ENCODE data around the gene TMOD1. TPM values are rescaled to one million over a fixed set of nuclear protein-coding genes. Genes with fewer than 3 reads are reported as not detected.

TMOD1 gene
- total and polyA plus RNA-seq, 9 of the 15 experiments (the other 6 are each of a cell fraction or from before 2014, with no cell fraction given), result 7.1 to 41.2 (median 14.2) TPM

- Histone ChIP-seq H4K20me1 (replicated peaks; ENCODE audit: control insufficient read depth, insufficient read depth, low read length) (peaks cover 48% of the 10 kb centered on the region), H3K4me1 (replicated peaks in 1 of 2; ENCODE audit: control insufficient read depth in 2 of 2, insufficient read depth in 2 of 2, low read length in 2 of 2) (peaks cover 19 to 43% of the 10 kb centered on the region in 2 experiments), H3K9me1 (ENCODE audit: control insufficient read depth, insufficient read depth, low read length) (peaks cover 15% of the 10 kb centered on the region), H3K4me2 (ENCODE audit: insufficient read depth, low read length) (no peak overlapping the region), H3K36me3 (ENCODE audit: control insufficient read depth, insufficient read depth, low read length) (peaks cover 31% of the 10 kb centered on the region; the same call in 2 of the 3 replicates), H3K27ac (ENCODE audit: extremely low read depth, low read depth, low read length) (no peak overlapping the region), H3K9ac (ENCODE audit: insufficient read depth in 1 of 2, low read depth in 2 of 2, low read length in 2 of 2) (no peak overlapping the region), H3K4me3 (no peak overlapping the region), H3K79me2 (ENCODE audit: control insufficient read depth, insufficient read depth, low read length) (peaks cover 88% of the 10 kb centered on the region), H3K27me3 (ENCODE audit: control insufficient read depth in 2 of 2, insufficient read depth in 2 of 2, low read length in 2 of 2) (no peaks in the 10 kb centered on the region), H2AFZ (ENCODE audit: low read depth, low read length) (no peak overlapping the region), H3K9me3 (replicated peaks; ENCODE audit: control insufficient read depth, insufficient read depth, low read depth, low read length) (no peaks in the 10 kb centered on the region)
- in situ Hi-C loops (cut with MboI) (no loop called here), intact Hi-C loops (cut with micrococcal nuclease) (no loop called here)
- ATAC-seq (no peak), DNase-seq (ENCODE audit: extremely low read depth in 1 of 4, low spot score in 3 of 4) (no peak), FAIRE-seq (no peak)
- no TSS peak for BruUV-seq (replicated peaks)
- no peak for TF ChIP-seq ZNF239 (CRISPR knock-in tag; IDR thresholded peaks at IDR 0.05)
- no peak for TF ChIP-seq SREBF1 (IDR thresholded peaks at IDR 0.05; ENCODE audit: borderline replicate concordance, low read depth, low read length)
- TF ChIP-seq, protein P1, sequence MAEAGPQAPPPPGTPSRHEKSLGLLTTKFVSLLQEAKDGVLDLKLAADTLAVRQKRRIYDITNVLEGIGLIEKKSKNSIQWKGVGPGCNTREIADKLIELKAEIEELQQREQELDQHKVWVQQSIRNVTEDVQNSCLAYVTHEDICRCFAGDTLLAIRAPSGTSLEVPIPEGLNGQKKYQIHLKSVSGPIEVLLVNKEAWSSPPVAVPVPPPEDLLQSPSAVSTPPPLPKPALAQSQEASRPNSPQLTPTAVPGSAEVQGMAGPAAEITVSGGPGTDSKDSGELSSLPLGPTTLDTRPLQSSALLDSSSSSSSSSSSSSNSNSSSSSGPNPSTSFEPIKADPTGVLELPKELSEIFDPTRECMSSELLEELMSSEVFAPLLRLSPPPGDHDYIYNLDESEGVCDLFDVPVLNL (CRISPR knock-in tag; IDR thresholded peaks at IDR 0.05; ENCODE audit: low read depth), result no peak
- TF ChIP-seq ZNF778 (CRISPR knock-in tag; IDR thresholded peaks at IDR 0.05), result no peak
- no peak for TF ChIP-seq NFE2 (IDR thresholded peaks at IDR 0.05; ENCODE audit: low read depth)
- ChIA-PET POLR2A (interaction anchor here (1.1 to 4.1 kb wide), 3 partner anchors 11 to 28 kb away, joined by 3 to 15 read pairs (median 7); partner anchors contain the start of gene TMOD1), CTCF (ENCODE audit: low intra/inter-chr PET ratio) (no interaction called here)
- WGBS (ENCODE audit: insufficient coverage, low coverage, missing lambda C conversion rate), result 90% methylated on average over 9 of the region's 9 CpGs
Measured at GRCh38 chr9:97514531-97514930, 13.1 kb downstream of the TMOD1 start.

All from K562 (cell line).